IPS-NIHi7 (cell line): ENCODE results near the gene LRRN4CL.
A peak's percentile ranks its signal among the peaks of the same experiment; 100 is the strongest.
"Not testable (repeated sequence)": the region's sequence is repeated elsewhere in the genome, so short reads cannot be mapped to it uniquely, and the experiment has no call there.

Experiments used
- DNase-seq: peaks from one replicate; pipeline ENCODE4 v3.0.0; 2012; ENCODE audit warnings: mixed read lengths; ENCODE audit errors: extremely low spot score

LRRN4CL gene

GRCh38 chr11:62676698-62677097 lies 12.6 kb downstream of the LRRN4CL start:
- DNase-seq: no peak

GRCh38 chr11:62675415-62675814 lies 13.9 kb downstream of the LRRN4CL start:
- DNase-seq: not testable (repeated sequence)

GRCh38 chr11:62673196-62673525 lies 16.2 kb downstream of the LRRN4CL start:
- DNase-seq: no peak

GRCh38 chr11:62671608-62672389 lies 17.5 kb downstream of the LRRN4CL start, which contains the start of the genes LBHD1 and UQCC3:
TSS of gene LBHD1 (minus strand) at chr11:62672267. CDS start at chr11:62670031, 2,236 bp downstream.
TSS of gene UQCC3 (plus strand) at chr11:62671673. CDS start at chr11:62671746, 73 bp downstream.
- DNase-seq: peak; percentile 78

- DNase-seq: no peak
Measured at GRCh38 chr11:62671236-62671607, 18.1 kb downstream of the LRRN4CL start.

- DNase-seq: no peak
Measured at GRCh38 chr11:62669420-62670161, 19.7 kb downstream of the LRRN4CL start.

GRCh38 chr11:62667460-62667859 lies 21.9 kb downstream of the LRRN4CL start:
- no peak for DNase-seq

GRCh38 chr11:62666259-62666926 lies 22.9 kb downstream of the LRRN4CL start:
- DNase-seq: no peak

GRCh38 chr11:62665599-62666258 lies 23.6 kb downstream of the LRRN4CL start:
- peak; percentile 15 for DNase-seq

GRCh38 chr11:62665075-62665598 lies 24.2 kb downstream of the LRRN4CL start, which contains the start of the genes C11orf98 and CSKMT:
TSS of gene C11orf98 (minus strand) at chr11:62665210. CDS start at chr11:62665169, 41 bp downstream.
TSS of gene CSKMT (plus strand) at chr11:62665312. CDS start at chr11:62665880, 568 bp downstream.
- DNase-seq: peak; percentile 96

GRCh38 chr11:62664405-62665074 lies 24.8 kb downstream of the LRRN4CL start:
- peak; percentile 62 for DNase-seq

- DNase-seq: no peak
Measured at GRCh38 chr11:62656796-62657429, 32.4 kb downstream of the LRRN4CL start.

- DNase-seq: no peak
Measured at GRCh38 chr11:62654297-62654696, 35.0 kb downstream of the LRRN4CL start.

GRCh38 chr11:62652161-62653006 lies 36.9 kb downstream of the LRRN4CL start:
- DNase-seq: no peak

GRCh38 chr11:62650283-62650682 lies 39.0 kb downstream of the LRRN4CL start:
- not testable (repeated sequence) for DNase-seq

- DNase-seq: no peak
Measured at GRCh38 chr11:62649486-62649885, 39.8 kb downstream of the LRRN4CL start.

- no peak for DNase-seq
Measured at GRCh38 chr11:62648967-62649364, 40.4 kb downstream of the LRRN4CL start.

GRCh38 chr11:62648185-62648966 lies 41.0 kb downstream of the LRRN4CL start:
- DNase-seq: no peak

GRCh38 chr11:62647609-62648005 lies 41.7 kb downstream of the LRRN4CL start:
- DNase-seq: no peak
